Esophagus (tissue), 2 donors: ENCODE data around the gene MMEL1. TPM values are rescaled to one million over a fixed set of nuclear protein-coding genes. Genes with fewer than 3 reads are reported as not detected.

ENCODE experiments used
- H3K27ac ChIP-seq, 2 donors: one replicate each; pipeline ENCODE4 v1.5.1; 2013; ENCODE audit warnings: low read depth in 2 of 2, mild to moderate bottlenecking in 2 of 2, inconsistent platforms in 1 of 2, low read length in 1 of 2, moderate library complexity in 1 of 2
- H3K27me3 ChIP-seq, 2 donors: one replicate each; pipeline ENCODE4 v1.6.1; 2013; ENCODE audit warnings: low read length in 2 of 2, control low read depth in 1 of 2, mild to moderate bottlenecking in 1 of 2; ENCODE audit not compliant: insufficient read depth in 2 of 2, control insufficient read depth in 1 of 2
- H3K36me3 ChIP-seq, 2 donors: one replicate each; pipeline ENCODE4 v1.6.1; 2013; ENCODE audit warnings: low read length in 1 of 2; ENCODE audit not compliant: control insufficient read depth in 2 of 2, insufficient read depth in 2 of 2
- H3K4me1 ChIP-seq, 2 donors: one replicate each; pipeline ENCODE4 v1.6.1; 2013; ENCODE audit warnings: low read length in 1 of 2; ENCODE audit not compliant: control insufficient read depth in 2 of 2, insufficient read depth in 2 of 2
- H3K4me3 ChIP-seq, 2 donors: one replicate each; pipeline ENCODE4 v1.5.1; 2013; ENCODE audit warnings: low read length in 2 of 2, mild to moderate bottlenecking in 2 of 2, low read depth in 1 of 2, moderate library complexity in 1 of 2
- H3K9me3 ChIP-seq, 2 donors: one replicate each; pipeline ENCODE4 v1.6.1; 2013; ENCODE audit warnings: mild to moderate bottlenecking in 2 of 2, low read depth in 1 of 2, low read length in 1 of 2, moderate library complexity in 1 of 2; ENCODE audit not compliant: control insufficient read depth in 2 of 2, insufficient read depth in 1 of 2
- whole genome bisulfite sequencing, 2 donors: extraction: QIAGEN DNeasy Blood & Tissue Kit; methylation state at CpG; one replicate each; pipeline ENCODE4 v1.1.7; 2013; 5-methylcytosine and 5-hydroxymethylcytosine counted together
- polyA plus RNA-seq, 2 donors: library from polyadenylated mRNA; stranded (reverse); fragments of 200-250 nt; gene quantifications; one replicate each; pipeline ENCODE4 v1.2.3, GENCODE V29; 2013
- donor health status: healthy with polysubstance abuse.
- donor health status: Bipolar disorder and iron deficiency.

MMEL1 gene
- polyA plus RNA-seq, 2 donors = 3.4 to 11.6 TPM

GRCh38 chr1:2558861-2559260, 74.0 kb downstream of the MMEL1 start:
- Histone ChIP-seq H3K4me3 (no peak overlapping the region), H3K4me1 (peaks cover 11 to 20% of the 10 kb centered on the region in 2 donors), H3K27ac (no peak overlapping the region), H3K9me3 (no peaks in the 10 kb centered on the region), H3K36me3 (peaks cover 3 to 35% of the 10 kb centered on the region in 2 donors), H3K27me3 (no peaks in the 10 kb centered on the region)
- WGBS, 2 donors = 95 to 100% methylated on average over 6 of the region's 6 CpGs

- Histone ChIP-seq H3K36me3 (peaks cover 3 to 35% of the 10 kb centered on the region in 2 donors), H3K4me1 (peaks cover 11 to 20% of the 10 kb centered on the region in 2 donors), H3K9me3 (no peaks in the 10 kb centered on the region), H3K27me3 (no peaks in the 10 kb centered on the region), H3K4me3 (no peak overlapping the region), H3K27ac (no peak overlapping the region)
- WGBS, 2 donors = 94% methylated on average over 11 to 12 of the region's 12 CpGs
These were observed 74.4 kb downstream of the MMEL1 start for GRCh38 chr1:2558420-2558819.

GRCh38 chr1:2557482-2558400, 75.1 kb downstream of the MMEL1 start:
- Histone ChIP-seq H3K4me3 (peak overlapping the region in 1 of 2 donors; percentile 82), H3K4me1 (peaks cover 11 to 20% of the 10 kb centered on the region in 2 donors), H3K27ac (peak overlapping the region in 1 of 2 donors; percentile 11), H3K36me3 (peaks cover 3 to 35% of the 10 kb centered on the region in 2 donors), H3K27me3 (no peaks in the 10 kb centered on the region), H3K9me3 (no peaks in the 10 kb centered on the region)
- WGBS, 2 donors = 75 to 77% methylated on average over 30 of the region's 30 CpGs

GRCh38 chr1:2556678-2557481, 75.9 kb downstream of the MMEL1 start:
- Histone ChIP-seq H3K27ac (peak overlapping the region; percentile 88 to 94), H3K9me3 (no peaks in the 10 kb centered on the region), H3K4me1 (peaks cover 11 to 20% of the 10 kb centered on the region in 2 donors), H3K36me3 (peaks cover 3 to 28% of the 10 kb centered on the region in 2 donors), H3K4me3 (peak overlapping the region; percentile 76 to 82), H3K27me3 (no peaks in the 10 kb centered on the region)
- WGBS, 2 donors = 9 to 11% methylated on average over 24 of the region's 24 CpGs

- Histone ChIP-seq H3K27ac (peak within 1 kb of the TSS; percentile 88 to 94), H3K9me3 (no peaks in the 10 kb centered on the region), H3K4me1 (peaks cover 11 to 20% of the 10 kb centered on the region in 2 donors), H3K36me3 (peaks cover 3 to 23% of the 10 kb centered on the region in 2 donors), H3K4me3 (peak within 1 kb of the TSS; percentile 76 to 82), H3K27me3 (no peaks in the 10 kb centered on the region)
- WGBS, 2 donors = 0 to 3% methylated on average over 16 of the region's 16 CpGs
These were observed 76.5 kb downstream of the MMEL1 start, which contains the start of gene TNFRSF14 for GRCh38 chr1:2556277-2556677. Gene TNFRSF14 (plus strand): TSS chr1:2556371. CDS start chr1:2556665, 294 bp downstream.

GRCh38 chr1:2555634-2556276, 77.1 kb downstream of the MMEL1 start:
- peak overlapping the region; percentile 76 to 82 for H3K4me3 ChIP-seq
- H3K27me3 ChIP-seq = no peaks in the 10 kb centered on the region
- WGBS, 2 donors = 2 to 10% methylated on average over 23 to 26 of the region's 26 CpGs
- peaks cover 11 to 20% of the 10 kb centered on the region in 2 donors for H3K4me1 ChIP-seq
- H3K9me3 ChIP-seq = no peaks in the 10 kb centered on the region
- H3K36me3 ChIP-seq = peaks cover 3 to 19% of the 10 kb centered on the region in 2 donors
- H3K27ac ChIP-seq = peak overlapping the region; percentile 88 to 94

- Histone ChIP-seq H3K9me3 (no peaks in the 10 kb centered on the region), H3K27me3 (no peaks in the 10 kb centered on the region), H3K27ac (peak overlapping the region; percentile 88 to 94), H3K4me3 (no peak overlapping the region), H3K4me1 (peaks cover 11 to 20% of the 10 kb centered on the region in 2 donors), H3K36me3 (peaks cover 1 to 16% of the 10 kb centered on the region in 2 donors)
- WGBS, 2 donors = 55 to 58% methylated on average over 19 of the region's 19 CpGs
These were observed 78.0 kb downstream of the MMEL1 start for GRCh38 chr1:2554621-2555387.

- no peaks in the 10 kb centered on the region for H3K9me3 ChIP-seq
- H3K27me3 ChIP-seq = no peaks in the 10 kb centered on the region
- 88 to 89% methylated on average over 30 of the region's 30 CpGs for WGBS, 2 donors
- H3K4me1 ChIP-seq = peaks cover 11 to 22% of the 10 kb centered on the region in 2 donors
- H3K27ac ChIP-seq = no peak overlapping the region
- no peak overlapping the region for H3K4me3 ChIP-seq
- H3K36me3 ChIP-seq = peaks cover 0 to 8% of the 10 kb centered on the region in 2 donors
These were observed 78.8 kb downstream of the MMEL1 start for GRCh38 chr1:2553871-2554620.
